HepG2 (cell line): ENCODE measurements around the gene PDE4C. TPM values are rescaled to one million over a fixed set of nuclear protein-coding genes. Genes with fewer than 3 reads are reported as not detected.

Experiments used
- BRCA1 ChIP-seq: sonication (generic); formaldehyde crosslinking; IDR thresholded peaks from 2 replicates; pipeline ENCODE4 v1.4.0; 2020; ENCODE audit warnings: missing genetic modification reagents
- CBFB ChIP-seq: sonication (generic); formaldehyde crosslinking; IDR thresholded peaks from 2 replicates; pipeline ENCODE4 v1.4.0; 2020; ENCODE audit warnings: missing genetic modification reagents
- CBX5 ChIP-seq: sonication (generic); formaldehyde crosslinking; IDR thresholded peaks from 2 replicates; pipeline ENCODE4 v1.4.0; 2020; ENCODE audit warnings: missing genetic modification reagents, borderline replicate concordance
- CENPX ChIP-seq: sonication (generic); formaldehyde crosslinking; IDR thresholded peaks from 2 replicates; pipeline ENCODE4 v1.9.0; 2021; ENCODE audit warnings: mild to moderate bottlenecking, missing genetic modification reagents, moderate library complexity
- ETV5 ChIP-seq: IDR thresholded peaks from 2 replicates; pipeline ENCODE4 v1.6.1; 2018; ENCODE audit warnings: missing biosample characterization, missing genetic modification reagents, inconsistent platforms, borderline replicate concordance
- MIXL1 ChIP-seq: IDR thresholded peaks from 2 replicates; pipeline ENCODE4 v1.6.1; 2016
- NAIF1 ChIP-seq: sonication (generic); formaldehyde crosslinking; IDR thresholded peaks from 2 replicates; pipeline ENCODE4 v1.5.0; 2020; ENCODE audit warnings: mild to moderate bottlenecking, missing genetic modification reagents, borderline replicate concordance
- NCOR1 ChIP-seq: fragments of 200-600 bp; sonication (generic); IDR thresholded peaks from 2 replicates; pipeline ENCODE4 v1.7.0; 2017; ENCODE audit warnings: antibody characterized with exemption, low read length, borderline replicate concordance
- PBX3 ChIP-seq: sonication (generic); formaldehyde crosslinking; IDR thresholded peaks from 2 replicates; pipeline ENCODE4 v1.8.1; 2023; ENCODE audit warnings: missing genetic modification reagents, inconsistent platforms, borderline replicate concordance
- RAD51 ChIP-seq: fragments of 450-650 bp; IDR thresholded peaks from 2 replicates; pipeline ENCODE4 v1.6.1; 2016; ENCODE audit warnings: borderline replicate concordance
- SAP130 ChIP-seq: IDR thresholded peaks from 2 replicates; pipeline ENCODE4 v1.6.1; 2016; ENCODE audit warnings: low read depth
- SMYD3 ChIP-seq: sonication (generic); formaldehyde crosslinking; IDR thresholded peaks from 2 replicates; pipeline ENCODE4 v1.8.1; 2023; ENCODE audit warnings: mild to moderate bottlenecking, missing genetic modification reagents
- SRF ChIP-seq: IDR thresholded peaks from 2 replicates; pipeline ENCODE4 v1.6.1; 2011; ENCODE audit warnings: mild to moderate bottlenecking, low read depth, low read length, moderate library complexity
- ZKSCAN8 ChIP-seq: IDR thresholded peaks from 2 replicates; pipeline ENCODE4 v1.6.1; 2016; ENCODE audit warnings: borderline replicate concordance, missing genetic modification reagents, missing compliant biosample characterization
- ZNF280D ChIP-seq: sonication (generic); formaldehyde crosslinking; IDR thresholded peaks from 2 replicates; pipeline ENCODE4 v1.5.1; 2020; ENCODE audit warnings: mild to moderate bottlenecking, missing genetic modification reagents
- ZNF672 ChIP-seq: sonication (generic); formaldehyde crosslinking; IDR thresholded peaks from 2 replicates; pipeline ENCODE4 v1.8.1; 2022; ENCODE audit warnings: missing genetic modification reagents
- polyA plus RNA-seq, 8 experiments: library from polyadenylated mRNA; depleted of rRNA in 3 of 8; stranded (reverse) in 7 of 8; unstranded in 1 of 8; fragments of >200 nt; fragmentation: Illumina TruSeq in 4 of 8; extraction: Trizol in 4 of 8; gene quantifications; 2 replicates each; pipeline versions ENCODE4 v1.2.1 to v1.2.3, GENCODE V29; 2011 to 2016; ENCODE audit warnings: low read depth in 4 of 8, missing spikeins in 1 of 8, mixed read lengths in 1 of 8; ENCODE audit not compliant: insufficient read depth in 1 of 8
- total RNA-seq, 5 experiments: library from RNA; depleted of rRNA; stranded (reverse); fragments of >200 nt; fragmentation: Illumina TruSeq; extraction: Trizol; gene quantifications; 2 replicates each; pipeline ENCODE4 v1.2.3, GENCODE V29; 2016; ENCODE audit warnings: low read depth in 1 of 5
- TF ChIP-seq, protein P1 (sequence below): sonication (generic); formaldehyde crosslinking; IDR thresholded peaks from 2 replicates; pipeline ENCODE4 v1.9.0; 2021; ENCODE audit warnings: missing genetic modification reagents, borderline replicate concordance
- TF ChIP-seq, protein P2 (sequence below): sonication (generic); formaldehyde crosslinking; IDR thresholded peaks from 2 replicates; pipeline ENCODE4 v1.4.0; 2020; ENCODE audit warnings: mild to moderate bottlenecking, missing genetic modification reagents
- TF ChIP-seq, protein P3 (sequence below): sonication (generic); formaldehyde crosslinking; IDR thresholded peaks from 2 replicates; pipeline ENCODE4 v1.4.0; 2020; ENCODE audit warnings: missing genetic modification reagents, low read depth, mild to moderate bottlenecking, borderline replicate concordance

The PDE4C gene
- total and polyA plus RNA-seq, 2 of the 13 experiments (the other 11 are each of a cell fraction or from before 2014, with no cell fraction given) = 1.4 to 14.0 TPM

DNA sequence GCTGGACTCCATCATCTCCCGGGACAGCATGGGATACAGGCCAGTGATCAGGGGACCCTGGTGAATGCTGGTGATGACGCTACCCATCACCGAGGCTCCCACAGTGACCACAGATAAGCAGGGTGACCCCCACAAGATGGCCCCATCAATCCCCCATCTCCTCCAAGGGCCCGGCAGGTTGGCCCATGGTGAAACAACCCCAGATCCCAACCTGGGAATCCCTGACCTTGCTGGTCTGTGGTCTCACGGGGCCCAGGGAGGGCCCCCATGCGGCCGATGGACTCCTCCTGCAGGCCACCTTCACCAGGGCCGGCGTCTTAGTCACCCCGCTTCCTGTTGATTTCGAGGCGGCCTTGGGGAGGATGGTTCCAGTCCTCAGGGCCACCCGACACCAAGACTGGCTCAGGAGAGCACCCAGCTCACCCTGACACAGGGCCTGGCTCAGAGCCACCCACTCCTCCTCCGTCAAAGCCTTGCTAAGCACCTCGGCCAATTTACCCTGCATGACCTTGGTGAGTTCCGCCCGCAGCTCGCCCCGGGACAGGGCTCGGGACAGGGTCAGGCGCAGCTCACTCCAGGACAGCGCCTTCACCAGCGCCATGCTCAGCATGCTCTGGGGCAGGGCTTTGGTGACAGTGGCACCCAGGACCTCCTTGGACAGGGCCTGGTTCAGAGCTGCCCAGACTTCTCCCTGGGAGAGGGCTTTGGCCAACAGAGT, 38.1 kb upstream of the PDE4C start (continued):
- no peak for TF ChIP-seq BRCA1 (CRISPR knock-in tag)
- TF ChIP-seq ZNF672 (CRISPR knock-in tag) = no peak
- TF ChIP-seq SRF = no peak
- TF ChIP-seq NCOR1 = no peak
- TF ChIP-seq, protein P1, sequence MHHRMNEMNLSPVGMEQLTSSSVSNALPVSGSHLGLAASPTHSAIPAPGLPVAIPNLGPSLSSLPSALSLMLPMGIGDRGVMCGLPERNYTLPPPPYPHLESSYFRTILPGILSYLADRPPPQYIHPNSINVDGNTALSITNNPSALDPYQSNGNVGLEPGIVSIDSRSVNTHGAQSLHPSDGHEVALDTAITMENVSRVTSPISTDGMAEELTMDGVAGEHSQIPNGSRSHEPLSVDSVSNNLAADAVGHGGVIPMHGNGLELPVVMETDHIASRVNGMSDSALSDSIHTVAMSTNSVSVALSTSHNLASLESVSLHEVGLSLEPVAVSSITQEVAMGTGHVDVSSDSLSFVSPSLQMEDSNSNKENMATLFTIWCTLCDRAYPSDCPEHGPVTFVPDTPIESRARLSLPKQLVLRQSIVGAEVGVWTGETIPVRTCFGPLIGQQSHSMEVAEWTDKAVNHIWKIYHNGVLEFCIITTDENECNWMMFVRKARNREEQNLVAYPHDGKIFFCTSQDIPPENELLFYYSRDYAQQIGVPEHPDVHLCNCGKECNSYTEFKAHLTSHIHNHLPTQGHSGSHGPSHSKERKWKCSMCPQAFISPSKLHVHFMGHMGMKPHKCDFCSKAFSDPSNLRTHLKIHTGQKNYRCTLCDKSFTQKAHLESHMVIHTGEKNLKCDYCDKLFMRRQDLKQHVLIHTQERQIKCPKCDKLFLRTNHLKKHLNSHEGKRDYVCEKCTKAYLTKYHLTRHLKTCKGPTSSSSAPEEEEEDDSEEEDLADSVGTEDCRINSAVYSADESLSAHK (CRISPR knock-in tag) = no peak
- no peak for TF ChIP-seq PBX3
- TF ChIP-seq, protein P2, sequence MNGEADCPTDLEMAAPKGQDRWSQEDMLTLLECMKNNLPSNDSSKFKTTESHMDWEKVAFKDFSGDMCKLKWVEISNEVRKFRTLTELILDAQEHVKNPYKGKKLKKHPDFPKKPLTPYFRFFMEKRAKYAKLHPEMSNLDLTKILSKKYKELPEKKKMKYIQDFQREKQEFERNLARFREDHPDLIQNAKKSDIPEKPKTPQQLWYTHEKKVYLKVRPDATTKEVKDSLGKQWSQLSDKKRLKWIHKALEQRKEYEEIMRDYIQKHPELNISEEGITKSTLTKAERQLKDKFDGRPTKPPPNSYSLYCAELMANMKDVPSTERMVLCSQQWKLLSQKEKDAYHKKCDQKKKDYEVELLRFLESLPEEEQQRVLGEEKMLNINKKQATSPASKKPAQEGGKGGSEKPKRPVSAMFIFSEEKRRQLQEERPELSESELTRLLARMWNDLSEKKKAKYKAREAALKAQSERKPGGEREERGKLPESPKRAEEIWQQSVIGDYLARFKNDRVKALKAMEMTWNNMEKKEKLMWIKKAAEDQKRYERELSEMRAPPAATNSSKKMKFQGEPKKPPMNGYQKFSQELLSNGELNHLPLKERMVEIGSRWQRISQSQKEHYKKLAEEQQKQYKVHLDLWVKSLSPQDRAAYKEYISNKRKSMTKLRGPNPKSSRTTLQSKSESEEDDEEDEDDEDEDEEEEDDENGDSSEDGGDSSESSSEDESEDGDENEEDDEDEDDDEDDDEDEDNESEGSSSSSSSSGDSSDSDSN (CRISPR knock-in tag) = peak; percentile 53
- TF ChIP-seq ETV5 (CRISPR knock-in tag) = 0 out of 2 replicates have a peak, but pooled peaks have one; percentile 24
- no peak for TF ChIP-seq CBFB (CRISPR knock-in tag)
- no peak for TF ChIP-seq NAIF1
- no peak for TF ChIP-seq CENPX (CRISPR knock-in tag)
- no peak for TF ChIP-seq SMYD3 (CRISPR knock-in tag)
- TF ChIP-seq MIXL1 (CRISPR knock-in tag) = no peak
- peak; percentile 28; the same call in 1 of the 2 replicates for TF ChIP-seq CBX5
- TF ChIP-seq, protein P3, sequence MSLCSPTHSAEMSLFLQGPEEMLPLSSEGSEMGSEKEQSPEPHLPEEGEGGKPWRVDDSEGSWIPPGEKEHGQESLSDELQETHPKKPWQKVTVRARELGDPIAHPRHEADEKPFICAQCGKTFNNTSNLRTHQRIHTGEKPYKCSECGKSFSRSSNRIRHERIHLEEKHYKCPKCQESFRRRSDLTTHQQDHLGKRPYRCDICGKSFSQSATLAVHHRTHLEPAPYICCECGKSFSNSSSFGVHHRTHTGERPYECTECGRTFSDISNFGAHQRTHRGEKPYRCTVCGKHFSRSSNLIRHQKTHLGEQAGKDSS (CRISPR knock-in tag) = 0 out of 2 replicates have a peak, but pooled peaks have one; percentile 49
- no peak for TF ChIP-seq ZKSCAN8
- 0 out of 2 replicates have a peak, but pooled peaks have one; percentile 33 for TF ChIP-seq SAP130 (CRISPR knock-in tag)
- no peak for TF ChIP-seq RAD51
- no peak for TF ChIP-seq ZNF280D (CRISPR knock-in tag)
